Stimulated activated CD4-positive, alpha-beta T cell treated with anti-CD3 and anti-CD28 coated beads, Interleukin-15, amount 100 ng/mL, for 24 hours (primary cell): ENCODE data around the gene PCED1B.
A peak's percentile ranks its signal among the peaks of the same experiment; 100 is the strongest.
"Not testable (repeated sequence)": the region's sequence is repeated elsewhere in the genome, so short reads cannot be mapped to it uniquely, and the experiment has no call there.

ENCODE experiments used
- DNase-seq: peaks from one replicate; pipeline ENCODE4 v3.0.0-alpha.2; 2020

PCED1B gene

GRCh38 chr12:47244835-47245234, 165.4 kb downstream of the PCED1B start:
- no peak for DNase-seq

GRCh38 chr12:47245623-47246022, 166.2 kb downstream of the PCED1B start:
- DNase-seq, result no peak

- no peak for DNase-seq
These were observed 168.0 kb downstream of the PCED1B start for GRCh38 chr12:47247418-47247817.

- no peak for DNase-seq
These were observed 169.7 kb downstream of the PCED1B start for GRCh38 chr12:47249082-47249481.

- DNase-seq, result no peak
These were observed 170.4 kb downstream of the PCED1B start for GRCh38 chr12:47249719-47250357.

GRCh38 chr12:47251919-47252318, 172.5 kb downstream of the PCED1B start:
- no peak for DNase-seq

- DNase-seq, result no peak
These were observed 185.5 kb downstream of the PCED1B start for GRCh38 chr12:47264951-47265350.

GRCh38 chr12:47265391-47265790, 186.0 kb downstream of the PCED1B start:
- DNase-seq, result no peak

GRCh38 chr12:47267571-47267970, 188.2 kb downstream of the PCED1B start:
- no peak for DNase-seq

- DNase-seq, result no peak
These were observed 189.4 kb downstream of the PCED1B start for GRCh38 chr12:47268501-47269454.

- DNase-seq, result no peak
These were observed 190.5 kb downstream of the PCED1B start for GRCh38 chr12:47269916-47270315.

- DNase-seq, result peak; percentile 38
These were observed 191.6 kb downstream of the PCED1B start for GRCh38 chr12:47270782-47271664.

GRCh38 chr12:47271800-47272239, 192.4 kb downstream of the PCED1B start:
- no peak for DNase-seq

GRCh38 chr12:47272412-47273190, 193.2 kb downstream of the PCED1B start:
- no peak for DNase-seq

GRCh38 chr12:47273191-47273626, 193.8 kb downstream of the PCED1B start:
- DNase-seq, result no peak

GRCh38 chr12:47274760-47275159, 195.3 kb downstream of the PCED1B start:
- DNase-seq, result no peak

- DNase-seq, result no peak
These were observed 196.8 kb downstream of the PCED1B start for GRCh38 chr12:47276253-47276620.

- peak; percentile 55 for DNase-seq
These were observed 197.3 kb downstream of the PCED1B start for GRCh38 chr12:47276621-47277309.

- DNase-seq, result peak; percentile 40
These were observed 198.6 kb downstream of the PCED1B start for GRCh38 chr12:47277972-47278448.

- not testable (repeated sequence) for DNase-seq
These were observed 200.3 kb downstream of the PCED1B start for GRCh38 chr12:47279758-47280157.

- no peak for DNase-seq
These were observed 201.3 kb downstream of the PCED1B start for GRCh38 chr12:47280543-47281300.
